Fibroblast of lung (primary cell): ENCODE results near the gene ZNF638.

Experiments used
- EZH2 ChIP-seq: IDR thresholded peaks from 2 replicates; pipeline ENCODE4 v1.5.1; 2012; ENCODE audit warnings: low read length, control low read depth, mild to moderate bottlenecking; ENCODE audit errors: missing control alignments
- TF ChIP-seq, protein P1 (sequence below), 2 donors: IDR thresholded peaks in 1 of 2; conservative IDR thresholded peaks in 1 of 2; 1 replicate in 1 of 2; 2 replicates in 1 of 2; pipeline ENCODE4 v1.5.1; 2011 to 2012; ENCODE audit warnings: low read length in 2 of 2, control low read depth in 1 of 2, inconsistent platforms in 1 of 2, low read depth in 1 of 2, mild to moderate bottlenecking in 1 of 2

DNA sequence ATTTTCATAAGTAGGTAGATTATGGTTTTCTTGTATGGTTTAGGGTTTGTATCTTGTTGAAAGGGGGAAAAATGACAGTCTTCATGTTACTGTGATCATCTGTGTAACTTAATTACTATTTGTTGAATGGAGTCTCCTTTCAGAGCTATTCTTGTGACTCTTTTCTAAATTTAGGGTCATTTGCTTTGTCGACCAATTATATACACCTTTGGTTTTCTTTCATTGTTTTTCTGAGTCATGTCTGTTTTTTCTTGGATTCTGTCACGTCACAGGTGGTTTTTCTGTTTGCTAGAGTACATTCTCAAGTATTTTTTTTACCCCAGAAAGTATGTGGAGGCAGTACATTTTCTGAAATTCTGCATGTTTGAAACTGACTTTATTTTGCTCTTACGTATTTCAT is 78.0 kb downstream of the ZNF638 start:
- TF ChIP-seq, protein P1, sequence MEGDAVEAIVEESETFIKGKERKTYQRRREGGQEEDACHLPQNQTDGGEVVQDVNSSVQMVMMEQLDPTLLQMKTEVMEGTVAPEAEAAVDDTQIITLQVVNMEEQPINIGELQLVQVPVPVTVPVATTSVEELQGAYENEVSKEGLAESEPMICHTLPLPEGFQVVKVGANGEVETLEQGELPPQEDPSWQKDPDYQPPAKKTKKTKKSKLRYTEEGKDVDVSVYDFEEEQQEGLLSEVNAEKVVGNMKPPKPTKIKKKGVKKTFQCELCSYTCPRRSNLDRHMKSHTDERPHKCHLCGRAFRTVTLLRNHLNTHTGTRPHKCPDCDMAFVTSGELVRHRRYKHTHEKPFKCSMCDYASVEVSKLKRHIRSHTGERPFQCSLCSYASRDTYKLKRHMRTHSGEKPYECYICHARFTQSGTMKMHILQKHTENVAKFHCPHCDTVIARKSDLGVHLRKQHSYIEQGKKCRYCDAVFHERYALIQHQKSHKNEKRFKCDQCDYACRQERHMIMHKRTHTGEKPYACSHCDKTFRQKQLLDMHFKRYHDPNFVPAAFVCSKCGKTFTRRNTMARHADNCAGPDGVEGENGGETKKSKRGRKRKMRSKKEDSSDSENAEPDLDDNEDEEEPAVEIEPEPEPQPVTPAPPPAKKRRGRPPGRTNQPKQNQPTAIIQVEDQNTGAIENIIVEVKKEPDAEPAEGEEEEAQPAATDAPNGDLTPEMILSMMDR (conservative IDR thresholded peaks at IDR 0.05 in 1 of 2, IDR thresholded peaks at IDR 0.05 in 1 of 2; ENCODE audit: low read depth in 1 of 2, low read length in 2 of 2): no peak
- no peak for TF ChIP-seq EZH2
